ENCODE data around the gene PLXDC2. TPM values are rescaled to one million over a fixed set of nuclear protein-coding genes. Genes with fewer than 3 reads are reported as not detected.

Gene PLXDC2
- total RNA-seq, 1 experiment from 2014 or later, result 0.21 TPM

DNA sequence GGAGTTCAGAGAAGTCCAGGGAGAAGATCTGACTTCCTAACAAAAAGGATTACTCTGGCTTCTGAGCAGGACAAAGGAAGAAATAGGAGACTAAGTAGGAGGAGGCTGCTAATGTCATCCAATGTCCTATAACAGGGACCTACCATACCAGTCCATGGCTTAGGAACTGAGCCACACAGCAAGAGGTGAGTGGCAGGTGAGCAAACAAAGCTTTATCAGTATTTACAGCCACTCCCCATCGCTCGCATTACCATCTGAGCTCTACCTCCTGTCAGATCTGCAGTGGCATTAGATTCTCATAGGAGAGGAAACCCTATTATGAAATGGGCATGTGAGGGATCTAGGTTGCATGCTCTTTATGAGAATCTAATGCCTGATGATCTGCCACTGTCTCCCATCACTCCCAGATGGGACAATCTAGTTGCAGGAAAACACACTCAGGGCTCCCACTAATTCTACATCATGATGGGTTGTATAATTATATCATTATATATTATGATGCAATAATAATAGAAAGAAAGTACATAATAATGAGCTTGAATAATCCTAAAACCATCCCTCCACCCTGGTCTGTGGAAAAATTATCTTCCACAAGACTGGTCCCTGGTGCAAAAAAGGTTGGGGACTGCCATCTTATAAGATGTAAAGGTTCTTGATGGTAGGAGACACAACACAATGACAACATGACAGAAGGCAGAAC is 487.4 kb downstream of the PLXDC2 start:
- H3K27ac ChIP-seq (ENCODE audit: low read length), result no peak overlapping the region
- no TSS peak for BruUV-seq (replicated peaks)
- POLR2A ChIA-PET, result no interaction called here
- CTCF ChIA-PET, result no interaction called here
- no peak for DNase-seq (ENCODE audit: low read depth, low spot score)
- no peaks in the 10 kb centered on the region for H3K27me3 ChIP-seq (ENCODE audit: control insufficient read depth, insufficient read depth, low read length)
- no peaks in the 10 kb centered on the region for H3K36me3 ChIP-seq (ENCODE audit: control insufficient read depth, insufficient read depth, low read length)
- no peak for ATAC-seq
- H3K4me3 ChIP-seq (ENCODE audit: low read depth in 2 of 2, low read length in 2 of 2), result no peak overlapping the region
- no peak for TF ChIP-seq POLR2AphosphoS5 (IDR thresholded peaks at IDR 0.05; ENCODE audit: low read depth, low read length)
- in situ Hi-C loops (cut with HindIII; ENCODE audit: low pct_unique_long_range_greater_than_20kb, low sequenced_read_pairs), result no loop called here
- intact Hi-C loops (cut with micrococcal nuclease; ENCODE audit: unreplicated experiment), result no loop called here
- no peaks in the 10 kb centered on the region for H3K4me1 ChIP-seq (ENCODE audit: control insufficient read depth, insufficient read depth, low read length)
- H3K9me3 ChIP-seq (ENCODE audit: control insufficient read depth, insufficient read depth, low read depth, low read length), result no peaks in the 10 kb centered on the region

DNA sequence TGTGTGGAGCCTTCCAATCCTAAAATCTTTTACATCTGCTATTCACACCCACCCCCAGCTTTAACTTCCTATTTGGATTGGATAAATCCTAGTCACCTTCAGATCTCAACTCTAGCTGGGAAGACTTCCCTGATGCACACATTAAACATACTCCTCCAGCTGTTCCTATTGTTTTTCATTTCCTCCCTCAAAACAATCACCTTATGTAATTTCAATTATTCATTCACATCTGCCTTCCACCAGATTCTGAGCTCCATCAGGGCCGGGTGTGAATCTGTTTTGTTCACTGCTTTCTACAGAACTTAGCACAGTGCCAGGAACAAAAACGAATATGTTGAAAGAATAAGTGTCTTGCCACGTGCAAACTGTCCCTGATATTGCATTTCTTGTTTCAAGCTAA is 497.4 kb downstream of the PLXDC2 start:
- in situ Hi-C loops (cut with HindIII; ENCODE audit: low pct_unique_long_range_greater_than_20kb, low sequenced_read_pairs), result no loop called here
- no peak overlapping the region for H3K4me3 ChIP-seq (ENCODE audit: low read depth in 2 of 2, low read length in 2 of 2)
- no peaks in the 10 kb centered on the region for H3K27me3 ChIP-seq (ENCODE audit: control insufficient read depth, insufficient read depth, low read length)
- POLR2A ChIA-PET, result no interaction called here
- no peaks in the 10 kb centered on the region for H3K4me1 ChIP-seq (ENCODE audit: control insufficient read depth, insufficient read depth, low read length)
- no peak overlapping the region for H3K27ac ChIP-seq (ENCODE audit: low read length)
- DNase-seq (ENCODE audit: low read depth, low spot score) (no peak), ATAC-seq (no peak)
- intact Hi-C loops (cut with micrococcal nuclease; ENCODE audit: unreplicated experiment), result no loop called here
- CTCF ChIA-PET, result no interaction called here
- TF ChIP-seq, protein P1, sequence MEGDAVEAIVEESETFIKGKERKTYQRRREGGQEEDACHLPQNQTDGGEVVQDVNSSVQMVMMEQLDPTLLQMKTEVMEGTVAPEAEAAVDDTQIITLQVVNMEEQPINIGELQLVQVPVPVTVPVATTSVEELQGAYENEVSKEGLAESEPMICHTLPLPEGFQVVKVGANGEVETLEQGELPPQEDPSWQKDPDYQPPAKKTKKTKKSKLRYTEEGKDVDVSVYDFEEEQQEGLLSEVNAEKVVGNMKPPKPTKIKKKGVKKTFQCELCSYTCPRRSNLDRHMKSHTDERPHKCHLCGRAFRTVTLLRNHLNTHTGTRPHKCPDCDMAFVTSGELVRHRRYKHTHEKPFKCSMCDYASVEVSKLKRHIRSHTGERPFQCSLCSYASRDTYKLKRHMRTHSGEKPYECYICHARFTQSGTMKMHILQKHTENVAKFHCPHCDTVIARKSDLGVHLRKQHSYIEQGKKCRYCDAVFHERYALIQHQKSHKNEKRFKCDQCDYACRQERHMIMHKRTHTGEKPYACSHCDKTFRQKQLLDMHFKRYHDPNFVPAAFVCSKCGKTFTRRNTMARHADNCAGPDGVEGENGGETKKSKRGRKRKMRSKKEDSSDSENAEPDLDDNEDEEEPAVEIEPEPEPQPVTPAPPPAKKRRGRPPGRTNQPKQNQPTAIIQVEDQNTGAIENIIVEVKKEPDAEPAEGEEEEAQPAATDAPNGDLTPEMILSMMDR (IDR thresholded peaks at IDR 0.05), result no peak
- TF ChIP-seq, protein P2, sequence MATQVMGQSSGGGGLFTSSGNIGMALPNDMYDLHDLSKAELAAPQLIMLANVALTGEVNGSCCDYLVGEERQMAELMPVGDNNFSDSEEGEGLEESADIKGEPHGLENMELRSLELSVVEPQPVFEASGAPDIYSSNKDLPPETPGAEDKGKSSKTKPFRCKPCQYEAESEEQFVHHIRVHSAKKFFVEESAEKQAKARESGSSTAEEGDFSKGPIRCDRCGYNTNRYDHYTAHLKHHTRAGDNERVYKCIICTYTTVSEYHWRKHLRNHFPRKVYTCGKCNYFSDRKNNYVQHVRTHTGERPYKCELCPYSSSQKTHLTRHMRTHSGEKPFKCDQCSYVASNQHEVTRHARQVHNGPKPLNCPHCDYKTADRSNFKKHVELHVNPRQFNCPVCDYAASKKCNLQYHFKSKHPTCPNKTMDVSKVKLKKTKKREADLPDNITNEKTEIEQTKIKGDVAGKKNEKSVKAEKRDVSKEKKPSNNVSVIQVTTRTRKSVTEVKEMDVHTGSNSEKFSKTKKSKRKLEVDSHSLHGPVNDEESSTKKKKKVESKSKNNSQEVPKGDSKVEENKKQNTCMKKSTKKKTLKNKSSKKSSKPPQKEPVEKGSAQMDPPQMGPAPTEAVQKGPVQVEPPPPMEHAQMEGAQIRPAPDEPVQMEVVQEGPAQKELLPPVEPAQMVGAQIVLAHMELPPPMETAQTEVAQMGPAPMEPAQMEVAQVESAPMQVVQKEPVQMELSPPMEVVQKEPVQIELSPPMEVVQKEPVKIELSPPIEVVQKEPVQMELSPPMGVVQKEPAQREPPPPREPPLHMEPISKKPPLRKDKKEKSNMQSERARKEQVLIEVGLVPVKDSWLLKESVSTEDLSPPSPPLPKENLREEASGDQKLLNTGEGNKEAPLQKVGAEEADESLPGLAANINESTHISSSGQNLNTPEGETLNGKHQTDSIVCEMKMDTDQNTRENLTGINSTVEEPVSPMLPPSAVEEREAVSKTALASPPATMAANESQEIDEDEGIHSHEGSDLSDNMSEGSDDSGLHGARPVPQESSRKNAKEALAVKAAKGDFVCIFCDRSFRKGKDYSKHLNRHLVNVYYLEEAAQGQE (IDR thresholded peaks at IDR 0.05; ENCODE audit: insufficient read depth in 1 of 2, low read depth in 2 of 2, low read length in 1 of 2), result no peak
- TF ChIP-seq SIN3A (IDR thresholded peaks at IDR 0.05; ENCODE audit: borderline replicate concordance, insufficient read depth, low read depth, low read length), result no peak
- TF ChIP-seq POLR2AphosphoS5 (IDR thresholded peaks at IDR 0.05; ENCODE audit: low read depth, low read length), result no peak
- TF ChIP-seq TCF7L2 (IDR thresholded peaks at IDR 0.05; ENCODE audit: low read depth, low read length), result no peak
- H3K9me3 ChIP-seq (ENCODE audit: control insufficient read depth, insufficient read depth, low read depth, low read length), result no peaks in the 10 kb centered on the region
- no TSS peak for BruUV-seq (replicated peaks)
- no peaks in the 10 kb centered on the region for H3K36me3 ChIP-seq (ENCODE audit: control insufficient read depth, insufficient read depth, low read length)

DNA sequence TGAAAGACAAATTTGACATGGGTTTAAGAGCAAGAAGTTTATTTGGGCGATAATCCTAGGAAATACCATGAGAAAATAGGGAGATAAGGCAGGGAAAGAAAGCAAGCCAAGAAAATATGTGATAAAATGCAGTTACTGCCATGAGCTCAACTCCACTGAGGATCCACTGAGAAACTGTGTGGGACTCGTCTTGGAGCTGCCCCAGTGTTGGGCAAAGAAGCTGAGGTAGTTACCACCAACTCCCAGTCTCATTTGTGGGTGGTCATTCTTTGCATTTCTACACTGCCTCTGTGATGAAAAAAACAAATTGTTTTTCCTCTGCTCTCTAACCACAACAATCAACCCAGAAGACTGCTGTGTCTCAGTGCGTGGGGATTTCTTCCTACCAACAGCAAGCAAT is 498.2 kb downstream of the PLXDC2 start:
- no peaks in the 10 kb centered on the region for H3K36me3 ChIP-seq (ENCODE audit: control insufficient read depth, insufficient read depth, low read length)
- CTCF ChIA-PET, result no interaction called here
- no peaks in the 10 kb centered on the region for H3K4me1 ChIP-seq (ENCODE audit: control insufficient read depth, insufficient read depth, low read length)
- in situ Hi-C loops (cut with HindIII; ENCODE audit: low pct_unique_long_range_greater_than_20kb, low sequenced_read_pairs) (no loop called here), intact Hi-C loops (cut with micrococcal nuclease; ENCODE audit: unreplicated experiment) (no loop called here)
- H3K9me3 ChIP-seq (ENCODE audit: control insufficient read depth, insufficient read depth, low read depth, low read length), result no peaks in the 10 kb centered on the region
- no peak overlapping the region for H3K27ac ChIP-seq (ENCODE audit: low read length)
- no peak overlapping the region for H3K4me3 ChIP-seq (ENCODE audit: low read depth in 2 of 2, low read length in 2 of 2)
- TF ChIP-seq POLR2AphosphoS5 (IDR thresholded peaks at IDR 0.05; ENCODE audit: low read depth, low read length) (no peak), TCF7L2 (IDR thresholded peaks at IDR 0.05; ENCODE audit: low read depth, low read length) (no peak), SIN3A (IDR thresholded peaks at IDR 0.05; ENCODE audit: borderline replicate concordance, insufficient read depth, low read depth, low read length) (no peak)
- TF ChIP-seq, protein P2 (IDR thresholded peaks at IDR 0.05; ENCODE audit: insufficient read depth in 1 of 2, low read depth in 2 of 2, low read length in 1 of 2), result no peak
- TF ChIP-seq, protein P1 (IDR thresholded peaks at IDR 0.05), result no peak
- H3K27me3 ChIP-seq (ENCODE audit: control insufficient read depth, insufficient read depth, low read length), result no peaks in the 10 kb centered on the region
- BruUV-seq (replicated peaks), result no TSS peak
- no peak for ATAC-seq
- POLR2A ChIA-PET, result no interaction called here
- DNase-seq (ENCODE audit: low read depth, low spot score), result no peak

Measured in Panc1 (cell line).